ENCODE data around the gene NDUFS2.

DNA sequence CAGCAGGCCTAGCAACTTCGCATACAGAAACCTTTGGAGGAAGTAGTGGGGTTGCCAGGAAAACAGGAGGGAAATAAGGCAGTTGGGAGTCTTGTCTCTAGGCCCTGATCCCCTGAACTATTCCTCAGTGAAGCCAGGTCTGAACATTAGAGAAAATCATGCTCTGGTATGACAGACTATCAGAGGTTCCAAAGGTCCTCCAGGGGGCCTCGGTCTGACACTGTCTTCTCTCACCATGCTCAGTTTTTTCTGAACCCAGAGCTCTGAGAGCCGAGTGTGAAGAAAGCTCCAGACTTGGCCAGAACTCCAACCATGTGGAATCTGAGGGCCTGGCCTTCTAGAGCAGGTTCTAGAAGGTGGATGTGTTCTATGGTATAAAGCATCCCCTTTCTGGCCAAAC is 27.7 kb downstream of the NDUFS2 start:
- TF ChIP-seq, protein P1, sequence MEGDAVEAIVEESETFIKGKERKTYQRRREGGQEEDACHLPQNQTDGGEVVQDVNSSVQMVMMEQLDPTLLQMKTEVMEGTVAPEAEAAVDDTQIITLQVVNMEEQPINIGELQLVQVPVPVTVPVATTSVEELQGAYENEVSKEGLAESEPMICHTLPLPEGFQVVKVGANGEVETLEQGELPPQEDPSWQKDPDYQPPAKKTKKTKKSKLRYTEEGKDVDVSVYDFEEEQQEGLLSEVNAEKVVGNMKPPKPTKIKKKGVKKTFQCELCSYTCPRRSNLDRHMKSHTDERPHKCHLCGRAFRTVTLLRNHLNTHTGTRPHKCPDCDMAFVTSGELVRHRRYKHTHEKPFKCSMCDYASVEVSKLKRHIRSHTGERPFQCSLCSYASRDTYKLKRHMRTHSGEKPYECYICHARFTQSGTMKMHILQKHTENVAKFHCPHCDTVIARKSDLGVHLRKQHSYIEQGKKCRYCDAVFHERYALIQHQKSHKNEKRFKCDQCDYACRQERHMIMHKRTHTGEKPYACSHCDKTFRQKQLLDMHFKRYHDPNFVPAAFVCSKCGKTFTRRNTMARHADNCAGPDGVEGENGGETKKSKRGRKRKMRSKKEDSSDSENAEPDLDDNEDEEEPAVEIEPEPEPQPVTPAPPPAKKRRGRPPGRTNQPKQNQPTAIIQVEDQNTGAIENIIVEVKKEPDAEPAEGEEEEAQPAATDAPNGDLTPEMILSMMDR (IDR thresholded peaks at IDR 0.05), result no peak
- no peak for TF ChIP-seq POLR2AphosphoS5 (IDR thresholded peaks at IDR 0.05)
